Measurements from ENCODE around the gene SEMA4A.
"Not testable (repeated sequence)": the region's sequence is repeated elsewhere in the genome, so short reads cannot be mapped to it uniquely, and the experiment has no call there.

Gene SEMA4A

GRCh38 chr1:156119503-156120209 is 33.7 kb upstream of the SEMA4A start:
- DNase-seq (ENCODE audit: low read depth in 2 of 2) = no peak

- no peak for DNase-seq (ENCODE audit: low read depth in 2 of 2)
Observed at GRCh38 chr1:156120318-156120717, 33.1 kb upstream of the SEMA4A start.

- DNase-seq (ENCODE audit: low read depth in 2 of 2) = not testable (repeated sequence)
Observed at GRCh38 chr1:156121005-156121404, 32.4 kb upstream of the SEMA4A start.

- no peak for DNase-seq (ENCODE audit: low read depth in 2 of 2)
Observed at GRCh38 chr1:156121457-156121856, 31.9 kb upstream of the SEMA4A start.

- DNase-seq (ENCODE audit: low read depth in 2 of 2) = no peak
Observed at GRCh38 chr1:156122086-156122485, 31.3 kb upstream of the SEMA4A start.

- DNase-seq (ENCODE audit: low read depth in 2 of 2) = no peak
Observed at GRCh38 chr1:156122519-156123355, 30.6 kb upstream of the SEMA4A start.

- peak; percentile 48 to 57 for DNase-seq (ENCODE audit: low read depth in 2 of 2)
Observed at GRCh38 chr1:156123356-156124196, 29.8 kb upstream of the SEMA4A start.

GRCh38 chr1:156124557-156125483 is 28.6 kb upstream of the SEMA4A start:
- DNase-seq (ENCODE audit: low read depth in 2 of 2) = no peak

GRCh38 chr1:156125544-156125943 is 27.8 kb upstream of the SEMA4A start:
- not testable (repeated sequence) for DNase-seq (ENCODE audit: low read depth in 2 of 2)

- DNase-seq (ENCODE audit: low read depth in 2 of 2) = no peak
Observed at GRCh38 chr1:156126043-156126629, 27.2 kb upstream of the SEMA4A start.

GRCh38 chr1:156126630-156127534 is 26.5 kb upstream of the SEMA4A start:
- DNase-seq (ENCODE audit: low read depth in 2 of 2) = peak; percentile 52 to 58

GRCh38 chr1:156128308-156128653 is 25.1 kb upstream of the SEMA4A start:
- no peak for DNase-seq (ENCODE audit: low read depth in 2 of 2)

GRCh38 chr1:156128654-156129597 is 24.5 kb upstream of the SEMA4A start:
- DNase-seq (ENCODE audit: low read depth in 2 of 2) = no peak

- peak; percentile 75 to 79 for DNase-seq (ENCODE audit: low read depth in 2 of 2)
Observed at GRCh38 chr1:156129687-156130577, 23.5 kb upstream of the SEMA4A start.

GRCh38 chr1:156130578-156130942 is 22.8 kb upstream of the SEMA4A start:
- DNase-seq (ENCODE audit: low read depth in 2 of 2) = no peak

- no peak for DNase-seq (ENCODE audit: low read depth in 2 of 2)
Observed at GRCh38 chr1:156134716-156135435, 18.5 kb upstream of the SEMA4A start.
